Occipital lobe (tissue), 2 donors: Measurements from ENCODE around the gene EIF4EBP3. TPM values are rescaled to one million over a fixed set of nuclear protein-coding genes. Genes with fewer than 3 reads are reported as not detected.

Experiments
- DNase-seq: peaks from one replicate; lab custom pipeline; 2025; lab: John Stamatoyannopoulos, UW
- total RNA-seq: library from RNA; depleted of rRNA; stranded (reverse); fragments of >200 nt; gene quantifications from one replicate; pipeline ENCODE4 v1.2.3, GENCODE V29; 2014

Gene EIF4EBP3
- total RNA-seq, 1 donor from 2014 or later: not detected

GRCh38 chr5:140556438-140556837 is 9.0 kb downstream of the EIF4EBP3 start:
- DNase-seq: no peak

DNA sequence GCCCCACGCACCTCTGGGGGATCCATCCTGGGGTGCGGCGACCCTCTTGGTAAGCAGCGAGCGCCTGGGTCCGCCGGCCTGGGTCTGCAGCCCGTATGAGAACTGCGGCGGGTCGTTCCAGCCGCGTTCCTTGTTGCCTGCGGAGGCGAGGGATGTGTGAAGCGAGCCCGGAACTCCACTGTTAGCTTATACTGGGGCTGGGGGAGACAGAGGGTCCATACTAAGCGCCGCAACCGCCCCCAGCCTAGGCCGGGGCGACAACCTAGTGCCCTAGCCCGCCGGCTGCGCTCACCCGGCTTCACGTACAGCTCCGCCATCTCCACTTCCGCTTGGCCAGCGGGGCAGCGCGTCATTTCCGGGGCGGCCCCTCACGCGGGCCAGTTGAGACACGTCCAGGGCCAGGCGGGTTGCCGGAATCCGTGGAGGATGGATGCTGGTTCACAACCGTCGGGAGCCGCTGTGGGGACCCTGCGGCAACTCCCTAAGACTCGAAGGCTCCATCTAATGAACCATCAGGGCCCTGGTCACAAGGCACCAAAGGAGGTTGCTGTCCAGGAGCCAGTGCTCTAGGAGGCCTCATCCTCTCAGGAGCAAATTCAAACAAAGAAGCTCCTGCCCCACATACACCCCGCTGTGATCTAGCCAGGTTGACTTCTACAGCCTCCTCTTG is 9.8 kb downstream of the EIF4EBP3 start, which contains the start of gene SRA1:
TSS of gene SRA1 (minus strand) at position 338 of the 670 bp plus-strand sequence. CDS start at position 317, 21 bp downstream.
- peak; percentile 88 for DNase-seq

DNA sequence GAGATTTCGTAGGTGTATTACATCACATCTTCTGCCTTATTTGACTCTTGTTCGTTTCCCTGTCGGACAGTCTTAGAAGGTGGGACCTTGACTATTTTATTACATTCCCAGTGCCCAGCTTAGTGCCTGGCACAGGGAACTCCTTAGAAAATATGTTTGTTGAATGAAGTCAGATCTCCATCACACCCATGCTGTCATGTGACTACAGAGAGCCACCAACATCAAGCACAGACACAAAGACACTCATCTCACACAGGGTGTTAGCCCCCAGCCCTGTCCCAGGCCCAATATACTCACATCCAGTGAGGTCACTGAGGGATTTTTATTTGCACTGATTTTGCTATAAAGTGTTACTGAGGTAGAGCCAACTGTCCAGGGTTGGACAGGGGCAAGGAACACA is 10.5 kb downstream of the EIF4EBP3 start:
- no peak for DNase-seq

DNA sequence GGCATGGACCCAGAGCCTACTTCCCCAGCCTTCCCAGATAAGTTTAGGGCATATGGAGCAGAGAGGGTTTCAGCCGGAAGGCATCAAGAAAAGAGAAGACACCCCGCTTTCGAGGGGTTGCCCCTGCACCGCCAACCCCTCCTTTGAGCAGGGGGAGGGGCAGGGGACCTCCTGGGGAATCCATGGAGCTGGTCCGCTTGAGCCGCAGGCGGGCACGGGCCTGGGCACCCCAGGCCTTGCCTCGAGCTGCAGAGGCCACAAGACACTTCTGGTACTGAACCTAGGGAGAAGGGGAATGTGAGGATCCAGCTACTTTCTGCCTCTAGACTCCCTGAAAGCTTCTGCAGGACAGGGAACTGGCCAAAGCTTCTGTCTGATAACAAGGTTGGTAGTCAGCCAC is 11.1 kb downstream of the EIF4EBP3 start:
- no peak for DNase-seq

GRCh38 chr5:140560227-140560626 is 12.8 kb downstream of the EIF4EBP3 start:
- no peak for DNase-seq

- no peak for DNase-seq
Measured at GRCh38 chr5:140561753-140562523, 14.5 kb downstream of the EIF4EBP3 start.

- no peak for DNase-seq
Measured at GRCh38 chr5:140563596-140563995, 16.1 kb downstream of the EIF4EBP3 start.

- peak; percentile 98 for DNase-seq
Measured at GRCh38 chr5:140564196-140565023, 16.9 kb downstream of the EIF4EBP3 start, which contains the start of the genes APBB3 and SLC35A4. Gene APBB3 (minus strand): TSS chr5:140564598. CDS start chr5:140564245, 353 bp downstream. Gene SLC35A4 (plus strand): TSS chr5:140564828. CDS start chr5:140567170, 2,342 bp downstream.

GRCh38 chr5:140565024-140565779 is 17.7 kb downstream of the EIF4EBP3 start:
- DNase-seq: no peak

GRCh38 chr5:140565780-140566095 is 18.3 kb downstream of the EIF4EBP3 start:
- DNase-seq: no peak

DNA sequence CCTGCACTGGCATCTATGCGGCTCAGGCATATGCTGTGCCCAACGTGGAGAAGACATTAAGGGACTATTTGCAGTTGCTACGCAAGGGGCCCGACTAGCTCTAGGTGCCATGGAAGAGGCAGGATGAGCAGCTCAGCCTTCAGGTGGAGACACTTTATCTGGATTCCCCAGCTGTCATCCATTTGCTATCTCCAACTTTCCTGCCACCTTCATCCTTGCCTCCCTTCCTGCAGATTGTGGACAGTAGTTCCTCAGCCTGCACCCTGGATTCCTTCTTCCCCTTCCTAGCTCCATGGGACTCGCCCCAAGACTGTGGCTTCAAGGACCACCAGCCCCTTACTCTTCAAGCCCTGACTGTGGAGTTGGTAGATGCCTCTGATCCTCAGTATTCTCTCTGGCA is 19.2 kb downstream of the EIF4EBP3 start:
- DNase-seq: no peak

- no peak for DNase-seq
Measured at GRCh38 chr5:140567136-140567818, 19.8 kb downstream of the EIF4EBP3 start.

GRCh38 chr5:140567871-140568270 is 20.4 kb downstream of the EIF4EBP3 start:
- DNase-seq: no peak

- no peak for DNase-seq
Measured at GRCh38 chr5:140568443-140569063, 21.1 kb downstream of the EIF4EBP3 start.

- DNase-seq: no peak
Measured at GRCh38 chr5:140569197-140569596, 21.7 kb downstream of the EIF4EBP3 start.

- no peak for DNase-seq
Measured at GRCh38 chr5:140570058-140570457, 22.6 kb downstream of the EIF4EBP3 start.

- no peak for DNase-seq
Measured at GRCh38 chr5:140570488-140570887, 23.0 kb downstream of the EIF4EBP3 start.

DNA sequence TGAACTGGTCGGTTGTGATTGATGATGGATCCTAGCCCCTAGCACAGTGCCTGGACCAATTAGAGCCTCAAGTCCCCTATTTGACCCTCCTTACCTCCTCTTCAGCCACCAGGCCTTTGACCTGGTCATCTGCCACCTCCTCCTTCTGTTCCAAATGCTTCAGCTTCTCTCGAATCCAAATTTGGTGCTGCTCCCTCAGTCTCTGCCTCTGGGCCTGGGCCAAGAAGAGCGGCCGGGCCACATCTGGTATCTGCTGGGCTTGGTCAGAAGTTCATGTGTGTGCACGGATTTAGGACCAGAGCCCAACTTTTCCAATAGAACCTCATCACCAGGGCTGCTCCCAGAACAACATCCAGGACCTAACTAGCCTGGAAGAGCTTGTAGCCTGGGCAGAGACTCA is 23.6 kb downstream of the EIF4EBP3 start:
- DNase-seq: no peak

DNA sequence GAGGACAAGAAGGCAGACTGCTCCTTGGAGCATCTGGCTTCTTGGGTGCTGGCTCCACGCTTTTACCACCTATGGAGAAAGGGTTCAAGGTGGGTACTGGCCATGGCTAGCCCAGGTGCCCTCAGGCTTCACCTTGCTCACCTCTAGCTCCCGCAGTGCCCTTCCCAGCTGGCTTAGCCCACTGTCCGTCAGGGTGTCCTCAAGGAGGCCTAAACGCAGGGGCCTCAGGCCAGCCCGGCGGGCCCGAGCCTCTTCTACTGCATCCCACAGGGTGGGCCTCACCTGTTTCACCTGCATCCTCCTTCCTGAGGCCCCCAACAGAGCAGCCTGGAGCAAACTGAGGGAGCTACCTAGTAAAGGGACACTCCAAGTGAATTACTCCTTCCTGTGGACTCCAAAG is 26.2 kb downstream of the EIF4EBP3 start:
- no peak for DNase-seq

- DNase-seq: no peak
Measured at GRCh38 chr5:140574165-140574564, 26.7 kb downstream of the EIF4EBP3 start.
